Left forelimb (tissue), 1 donor: ENCODE results near the gene ZSCAN30.

Experiments used
- DNase-seq: peaks from one replicate; pipeline ENCODE4 v3.0.0-alpha.2; 2018; ENCODE audit warnings: low spot score

ZSCAN30 gene

DNA sequence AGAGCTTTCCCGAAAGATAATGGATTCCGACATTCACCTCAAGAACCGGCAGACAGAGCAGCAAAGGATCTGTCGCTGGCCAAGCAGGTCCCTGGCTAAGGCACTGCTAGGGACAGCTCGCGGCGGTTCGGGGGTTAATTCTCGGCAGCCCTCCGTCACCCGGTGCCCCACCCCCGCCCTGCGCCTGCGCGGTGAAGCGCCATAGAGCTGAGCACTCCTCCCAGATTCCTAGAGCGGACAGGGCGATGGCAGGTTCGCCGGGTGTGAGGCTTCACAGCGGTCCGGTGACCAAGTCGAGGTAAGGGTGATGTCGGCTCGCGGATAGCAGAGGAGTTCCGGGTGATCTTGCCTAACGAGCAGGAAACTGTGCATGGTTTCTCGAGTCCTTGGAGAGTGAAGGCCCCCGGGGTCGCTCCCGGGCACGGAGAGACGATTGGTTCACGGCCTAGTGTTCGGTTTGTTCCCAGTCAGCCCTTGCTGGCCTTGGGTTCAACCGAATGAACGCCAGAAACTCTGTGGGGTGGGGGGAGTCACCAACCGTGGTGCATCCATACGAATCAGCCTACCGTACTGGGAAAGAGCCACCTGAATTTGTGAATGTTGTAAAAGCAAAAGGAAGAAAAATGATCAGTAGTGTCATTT is at the start of gene ZSCAN30:
TSS of gene ZSCAN30 (minus strand) at position 136 of the 642 bp plus-strand sequence. CDS start 25,877 bp downstream, outside the sequence.
- peak; percentile 99 for DNase-seq

- DNase-seq, result no peak
Observed at GRCh38 chr18:35337286-35337685, 47.3 kb upstream of the ZSCAN30 start.

- DNase-seq, result no peak
Observed at GRCh38 chr18:35335866-35336265, 45.8 kb upstream of the ZSCAN30 start.

- no peak for DNase-seq
Observed at GRCh38 chr18:35334821-35335220, 44.8 kb upstream of the ZSCAN30 start.

DNA sequence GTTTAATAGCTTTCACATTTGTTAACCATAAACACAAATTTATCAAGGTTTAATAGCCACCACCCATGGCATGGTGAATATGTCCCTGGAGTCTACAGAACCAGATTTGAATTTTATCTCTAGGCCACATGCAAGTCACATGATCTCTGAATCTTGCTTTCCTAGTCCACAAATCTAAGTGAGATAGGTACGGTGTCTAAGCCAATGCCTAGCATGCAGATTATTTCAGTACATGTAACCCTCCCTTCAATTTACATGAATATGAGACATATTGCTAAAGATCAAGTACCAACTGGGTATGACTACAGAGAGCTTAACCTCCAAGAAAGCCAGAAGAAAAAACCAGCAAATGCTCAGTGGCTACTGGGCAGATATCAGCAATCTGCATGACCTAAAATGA is 44.2 kb upstream of the ZSCAN30 start:
- DNase-seq, result no peak

GRCh38 chr18:35331367-35332087 is 41.5 kb upstream of the ZSCAN30 start:
- DNase-seq, result no peak

- no peak for DNase-seq
Observed at GRCh38 chr18:35328868-35329267, 38.8 kb upstream of the ZSCAN30 start.

- DNase-seq, result no peak
Observed at GRCh38 chr18:35326695-35327387, 36.8 kb upstream of the ZSCAN30 start.

DNA sequence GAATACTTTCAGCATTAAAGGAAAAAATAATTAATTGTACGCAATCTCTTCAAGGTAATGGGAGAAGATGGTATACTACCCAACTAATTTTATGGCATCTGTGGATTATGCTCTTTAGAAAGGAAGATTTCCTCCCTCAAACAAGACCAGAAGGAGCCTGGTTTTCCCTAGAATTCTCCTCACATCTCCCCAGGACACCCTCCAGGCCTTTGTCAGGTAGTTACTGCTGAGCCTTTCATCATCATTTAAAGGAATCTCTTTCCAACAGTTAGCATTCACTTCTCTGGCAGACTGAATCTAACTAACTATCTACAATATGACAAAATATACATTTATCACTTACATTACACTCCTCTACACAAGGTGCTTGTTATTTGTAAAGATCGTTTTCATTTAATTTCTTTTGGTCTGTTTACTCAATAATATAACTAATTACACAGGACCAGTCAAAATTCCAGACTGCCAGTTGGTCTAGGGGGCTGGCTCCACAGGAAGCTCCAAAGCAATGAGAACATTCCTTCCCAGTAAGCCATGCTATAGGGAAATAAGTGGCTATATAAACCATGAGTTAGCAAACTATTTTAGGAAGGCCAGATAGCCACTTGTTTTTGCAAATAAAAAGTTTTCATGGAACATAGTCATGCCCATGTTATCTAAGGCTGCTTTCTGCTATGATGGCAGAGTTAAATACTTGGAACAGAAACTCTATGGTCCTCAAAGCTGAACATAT is 35.1 kb upstream of the ZSCAN30 start:
- no peak for DNase-seq

DNA sequence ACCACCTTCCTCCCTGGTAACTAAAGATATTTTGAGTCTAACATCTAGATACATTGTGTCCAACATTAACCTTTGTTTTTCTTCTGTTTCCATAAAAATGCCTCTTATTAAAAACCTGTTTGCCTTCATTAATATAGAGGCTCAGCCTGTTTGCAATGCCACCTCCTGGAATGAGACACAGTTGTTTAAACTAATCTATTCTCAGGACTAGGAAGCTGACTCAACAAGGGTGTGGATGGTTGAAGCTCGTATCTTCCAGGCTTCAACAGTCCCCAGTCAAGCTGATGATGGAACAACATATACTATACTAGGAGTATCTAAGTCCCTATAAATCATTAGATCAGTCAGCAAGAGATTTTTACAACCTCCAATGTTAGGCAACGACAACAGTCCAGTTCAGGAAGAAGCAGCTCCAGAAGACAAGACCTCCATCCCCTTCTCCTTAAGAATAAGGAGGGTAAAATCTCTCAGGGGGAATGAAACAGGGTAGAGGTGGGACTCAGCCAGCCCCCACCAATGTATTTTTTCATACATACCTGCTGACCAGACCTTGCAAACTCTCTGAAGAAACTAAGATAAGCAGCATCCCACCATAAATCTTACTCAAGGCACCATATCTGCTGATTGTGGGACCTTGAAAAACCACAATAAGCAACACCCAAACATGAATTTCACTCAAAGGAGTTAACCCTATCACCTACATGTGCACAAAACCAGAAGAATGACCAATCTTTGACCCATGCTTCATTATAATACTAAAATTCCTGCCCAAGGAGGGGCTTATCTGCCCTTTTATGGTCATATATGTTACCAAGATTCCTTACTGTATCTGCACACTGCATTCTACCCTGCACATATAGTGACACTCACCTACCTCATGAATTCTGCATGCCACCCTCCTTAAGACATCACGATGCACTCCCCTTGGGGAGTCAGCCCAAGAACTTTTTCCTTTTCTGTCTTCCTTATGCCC is 32.7 kb upstream of the ZSCAN30 start:
- no peak for DNase-seq

GRCh38 chr18:35311496-35311895 is 21.5 kb upstream of the ZSCAN30 start:
- DNase-seq, result no peak

DNA sequence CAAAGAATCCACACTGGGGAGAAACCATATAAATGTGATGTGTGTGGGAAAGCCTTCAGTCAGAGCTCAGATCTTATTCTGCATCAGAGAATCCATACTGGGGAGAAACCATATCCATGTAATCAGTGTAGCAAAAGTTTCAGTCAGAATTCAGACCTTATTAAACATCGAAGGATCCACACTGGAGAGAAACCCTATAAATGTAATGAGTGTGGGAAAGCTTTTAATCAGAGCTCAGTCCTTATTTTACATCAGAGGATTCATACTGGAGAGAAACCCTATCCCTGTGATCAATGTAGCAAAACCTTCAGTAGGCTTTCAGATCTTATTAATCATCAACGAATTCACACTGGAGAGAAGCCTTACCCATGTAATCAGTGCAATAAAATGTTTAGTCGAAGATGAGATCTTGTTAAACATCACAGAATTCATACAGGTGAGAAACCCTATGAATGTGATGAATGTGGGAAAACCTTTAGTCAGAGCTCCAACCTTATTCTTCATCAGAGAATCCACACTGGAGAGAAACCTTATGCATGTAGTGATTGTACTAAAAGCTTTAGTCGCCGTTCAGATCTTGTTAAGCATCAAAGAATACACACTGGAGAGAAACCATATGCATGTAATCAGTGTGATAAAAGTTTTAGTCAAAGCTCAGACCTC is 16.7 kb upstream of the ZSCAN30 start:
- DNase-seq, result no peak

DNA sequence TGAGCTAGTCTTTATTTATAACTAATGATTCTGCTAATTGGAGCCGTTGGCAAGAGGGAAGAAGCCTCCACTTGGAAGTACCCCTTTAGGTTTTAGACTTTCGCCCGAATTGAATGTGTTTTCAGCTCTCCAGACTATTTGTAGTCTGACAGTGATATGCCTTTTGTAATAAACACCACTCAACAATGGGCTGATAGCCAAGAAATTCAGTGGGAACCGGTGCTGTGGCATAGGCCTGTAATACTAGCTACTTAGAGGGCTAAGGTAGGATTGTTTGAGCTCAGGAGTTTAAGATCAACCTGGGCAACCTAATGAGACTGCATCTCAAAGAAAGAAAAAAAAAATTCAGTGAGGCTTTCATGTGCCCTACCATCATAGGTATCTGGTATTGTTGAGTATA is 13.6 kb upstream of the ZSCAN30 start:
- DNase-seq, result no peak

- DNase-seq, result no peak
Observed at GRCh38 chr18:35296060-35296459, 6.0 kb upstream of the ZSCAN30 start.

DNA sequence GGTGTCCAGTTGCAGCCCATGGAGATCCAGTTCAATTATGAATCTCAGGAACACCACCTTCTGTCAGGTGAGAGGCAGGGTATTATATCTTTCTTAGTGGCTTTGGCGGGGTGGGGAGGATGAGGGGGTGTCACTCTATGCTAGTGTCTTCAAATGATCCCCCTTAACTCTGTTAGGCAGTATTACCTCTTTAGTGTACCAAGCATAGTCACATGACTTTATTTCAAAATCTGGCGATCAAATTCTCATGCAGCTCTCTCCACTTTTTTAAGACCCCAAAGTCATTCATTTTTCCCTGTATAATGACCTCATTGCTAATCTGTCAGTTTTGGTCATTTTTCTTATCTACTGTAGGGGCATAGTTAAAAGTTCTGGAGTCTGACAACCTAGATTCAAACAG is 1.1 kb upstream of the ZSCAN30 start:
- DNase-seq, result no peak

- no peak for DNase-seq
Observed at GRCh38 chr18:35289727-35290093, 319 bp downstream of the ZSCAN30 start.

GRCh38 chr18:35289293-35289692 is 736 bp downstream of the ZSCAN30 start:
- DNase-seq, result no peak

- no peak for DNase-seq
Observed at GRCh38 chr18:35284841-35285240, 5.2 kb downstream of the ZSCAN30 start.

DNA sequence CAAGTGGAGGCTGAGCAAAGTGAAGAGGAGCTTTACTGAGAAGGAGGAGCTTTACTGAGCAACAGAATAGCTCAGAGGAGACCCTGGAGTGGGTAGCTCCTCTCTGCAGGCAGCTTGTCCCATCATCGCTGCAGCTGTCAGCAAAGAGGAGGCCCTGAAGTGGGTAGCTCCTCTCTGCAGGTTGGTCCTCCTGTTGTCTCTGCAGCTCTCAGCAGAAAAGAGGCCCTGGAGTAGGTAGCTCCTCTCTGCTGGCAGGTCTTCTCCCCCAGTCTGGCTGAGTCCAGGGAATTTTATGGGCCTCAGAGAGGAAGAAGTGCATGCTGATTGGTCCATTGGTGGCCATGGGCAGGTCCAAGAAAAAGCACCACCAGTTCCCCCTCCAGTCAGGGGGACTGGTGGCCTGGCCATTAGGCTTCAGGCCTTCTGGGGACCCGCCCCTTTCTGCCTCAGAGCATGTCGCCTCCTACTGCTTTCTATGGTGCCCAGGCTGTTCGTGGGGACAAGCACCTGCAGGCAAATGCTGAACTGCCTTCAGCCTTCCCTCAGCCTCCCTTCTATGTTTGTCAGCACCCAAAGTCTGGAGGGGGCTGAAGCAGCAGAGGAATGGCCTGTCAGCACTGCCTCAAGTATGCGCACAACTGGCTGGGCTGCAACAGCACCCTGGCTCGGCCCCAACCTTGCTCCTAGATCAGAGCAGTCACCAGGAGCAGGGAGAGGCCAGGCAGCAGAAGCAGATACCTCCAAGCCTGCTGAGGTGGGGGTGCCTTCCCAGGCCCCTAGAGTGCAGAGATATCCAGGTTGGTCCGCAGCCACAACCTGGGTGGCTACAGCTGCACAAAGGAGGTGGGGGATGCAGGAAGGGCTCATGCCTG is 5.9 kb downstream of the ZSCAN30 start:
- no peak for DNase-seq

DNA sequence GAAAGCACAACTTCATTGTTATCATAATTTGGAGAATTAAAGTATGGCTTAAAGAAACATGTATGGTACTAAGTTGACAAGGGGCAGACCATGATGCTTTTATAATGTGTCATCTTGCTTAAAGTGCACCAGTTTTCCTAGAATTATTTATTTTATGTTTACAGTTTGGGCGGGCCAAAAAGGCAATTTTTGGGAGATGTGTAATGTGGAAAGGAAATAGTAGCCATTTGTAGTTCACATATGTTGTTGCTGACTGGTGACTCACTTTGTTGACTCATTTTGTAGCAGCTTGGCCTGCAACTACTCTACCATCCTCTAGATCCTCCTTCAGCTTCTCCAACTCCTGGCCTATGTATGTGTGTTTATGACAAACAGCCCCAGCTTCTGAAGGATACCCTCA is 7.7 kb downstream of the ZSCAN30 start:
- DNase-seq, result no peak
